MM.1S (cell line): ENCODE data around the gene CEP128.

Source experiments
- DNase-seq: peaks from one replicate; pipeline ENCODE4 v3.0.0-alpha.2; 2015
- H2AFZ ChIP-seq: fragments of 300-600 bp; sonication (generic); 2 replicates; pipeline ENCODE4 v1.6.0; 2016; ENCODE audit warnings: antibody characterized with exemption, low read length
- H3F3A ChIP-seq: fragments of 300-600 bp; sonication (generic); 2 replicates; pipeline ENCODE4 v1.6.1; 2016; ENCODE audit warnings: mild to moderate bottlenecking, antibody characterized with exemption, low read length, moderate library complexity, mixed read lengths; ENCODE audit not compliant: insufficient read depth
- H3K27ac ChIP-seq: fragments of 300-600 bp; sonication (generic); 2 replicates; pipeline ENCODE4 v1.5.1; 2016; ENCODE audit warnings: mild to moderate bottlenecking, low read length
- H3K27me3 ChIP-seq: fragments of 300-600 bp; sonication (generic); replicated peaks from 2 replicates; pipeline ENCODE4 v1.6.0; 2016; ENCODE audit warnings: low read length; ENCODE audit not compliant: insufficient read depth
- H3K36me3 ChIP-seq: fragments of 300-600 bp; sonication (generic); replicated peaks from 2 replicates; pipeline ENCODE4 v1.6.1; 2016; ENCODE audit warnings: mild to moderate bottlenecking, low read length, mixed read lengths; ENCODE audit not compliant: insufficient read depth
- H3K4me1 ChIP-seq: fragments of 300-600 bp; sonication (generic); 2 replicates; pipeline ENCODE4 v1.6.1; 2016; ENCODE audit warnings: low read length, mixed read lengths
- H3K4me2 ChIP-seq: fragments of 300-600 bp; sonication (generic); 2 replicates; pipeline ENCODE4 v1.6.0; 2016; ENCODE audit warnings: low read depth, low read length
- H3K4me3 ChIP-seq: fragments of 300-600 bp; sonication (generic); 2 replicates; pipeline ENCODE4 v1.5.1; 2016; ENCODE audit warnings: low read length, mixed read lengths
- H3K79me2 ChIP-seq: fragments of 300-600 bp; sonication (generic); 2 replicates; pipeline ENCODE4 v1.6.1; 2016; ENCODE audit warnings: mixed run types, low read length, mixed read lengths
- H3K9ac ChIP-seq: fragments of 300-600 bp; sonication (generic); 2 replicates; pipeline ENCODE4 v1.6.1; 2016; ENCODE audit warnings: low read length, mixed read lengths
- H3K9me2 ChIP-seq: fragments of 300-600 bp; sonication (generic); replicated peaks from 2 replicates; pipeline ENCODE4 v1.6.1; 2016; ENCODE audit warnings: mild to moderate bottlenecking, low read length, mixed read lengths; ENCODE audit not compliant: insufficient read depth
- H3K9me3 ChIP-seq: fragments of 300-600 bp; sonication (generic); replicated peaks from 2 replicates; pipeline ENCODE4 v1.6.1; 2016; ENCODE audit warnings: mild to moderate bottlenecking, low read length, mixed read lengths; ENCODE audit not compliant: insufficient read depth
- H4K20me1 ChIP-seq: fragments of 300-600 bp; sonication (generic); 2 replicates; pipeline ENCODE4 v1.6.1; 2016; ENCODE audit warnings: mild to moderate bottlenecking, low read length, moderate library complexity, mixed read lengths; ENCODE audit not compliant: insufficient read depth
- CTCF ChIP-seq: fragments of 300-600 bp; sonication (generic); IDR thresholded peaks from 2 replicates; pipeline ENCODE4 v1.5.1; 2016; ENCODE audit warnings: antibody characterized with exemption, low read length, mixed read lengths
- EZH2 ChIP-seq: fragments of 300-600 bp; sonication (generic); optimal IDR thresholded peaks from 2 replicates; pipeline ENCODE3; 2017; ENCODE audit warnings: low read depth, mild to moderate bottlenecking, antibody characterized with exemption, low read length, mixed read lengths
- EZH2phosphoT487 ChIP-seq: fragments of 300-600 bp; sonication (generic); IDR thresholded peaks from 2 replicates; pipeline ENCODE4 v1.6.1; 2018; ENCODE audit warnings: antibody characterized with exemption, low read length

Gene CEP128

GRCh38 chr14:80959496-80959895 lies 18.0 kb upstream of the CEP128 start:
- Histone ChIP-seq H3K4me2 (peak overlapping the region; percentile 78), H3F3A (peaks cover 16% of the 10 kb centered on the region), H3K27me3 (no peaks in the 10 kb centered on the region), H3K9me2 (no peaks in the 10 kb centered on the region), H3K27ac (peak overlapping the region; percentile 98), H3K9ac (peak overlapping the region; percentile 64), H3K4me3 (peak overlapping the region; percentile 42; the same call in 1 of the 2 replicates), H3K36me3 (no peaks in the 10 kb centered on the region), H3K4me1 (peaks cover 56% of the 10 kb centered on the region), H3K9me3 (no peaks in the 10 kb centered on the region), H4K20me1 (no peaks in the 10 kb centered on the region), H2AFZ (no peak overlapping the region), H3K79me2 (no peaks in the 10 kb centered on the region)
- peak; percentile 93 for DNase-seq
- no peak for TF ChIP-seq CTCF

- Histone ChIP-seq H3K79me2 (no peaks in the 10 kb centered on the region), H3K9ac (peak overlapping the region; percentile 49; the same call in 1 of the 2 replicates), H3K4me3 (no peak overlapping the region)
These were observed 17.4 kb upstream of the CEP128 start for GRCh38 chr14:80958939-80959338.

GRCh38 chr14:80958226-80958625 lies 16.7 kb upstream of the CEP128 start:
- Histone ChIP-seq H3K79me2 (no peaks in the 10 kb centered on the region), H3K4me1 (peaks cover 56% of the 10 kb centered on the region), H3K27ac (peak overlapping the region; percentile 98), H3K4me3 (no peak overlapping the region), H3K27me3 (no peaks in the 10 kb centered on the region), H3K36me3 (no peaks in the 10 kb centered on the region), H3K9me2 (no peaks in the 10 kb centered on the region), H3F3A (peaks cover 16% of the 10 kb centered on the region), H3K9ac (no peak overlapping the region), H3K9me3 (no peaks in the 10 kb centered on the region), H4K20me1 (no peaks in the 10 kb centered on the region), H3K4me2 (0 out of 2 replicates have a peak overlapping the region, but pooled peaks have one; percentile 63), H2AFZ (no peak overlapping the region)
- TF ChIP-seq CTCF, result no peak
- TF ChIP-seq EZH2, result no peak
- no peak for DNase-seq

More at GRCh38 chr14:80958939-80959338, 17.4 kb upstream of the CEP128 start:
- no peak overlapping the region for H2AFZ ChIP-seq
- H3K27ac ChIP-seq, result peak overlapping the region; percentile 98
- DNase-seq, result no peak
- H3K36me3 ChIP-seq, result no peaks in the 10 kb centered on the region
- no peak for TF ChIP-seq EZH2phosphoT487
- no peak for TF ChIP-seq CTCF
- TF ChIP-seq EZH2, result no peak
- H3K9me2 ChIP-seq, result no peaks in the 10 kb centered on the region
- no peaks in the 10 kb centered on the region for H3K27me3 ChIP-seq
- H3K4me2 ChIP-seq, result peak overlapping the region; percentile 63
- no peaks in the 10 kb centered on the region for H3K9me3 ChIP-seq
- no peaks in the 10 kb centered on the region for H4K20me1 ChIP-seq
- H3F3A ChIP-seq, result peaks cover 16% of the 10 kb centered on the region
- peaks cover 56% of the 10 kb centered on the region for H3K4me1 ChIP-seq
